ENCODE data around the gene ARMH2. TPM values are rescaled to one million over a fixed set of nuclear protein-coding genes. Genes with fewer than 3 reads are reported as not detected.

ARMH2 gene
- polyA plus RNA-seq (ENCODE audit: insufficient read length) = not detected

GRCh38 chr6:24798740-24799540, at the start of gene ARMH2:
Gene ARMH2, minus strand, starts transcription at chr6:24798917. Its CDS starts 60 bp downstream, at chr6:24798857.
- DNase-seq = no peak

GRCh38 chr6:24848461-24848860, 49.7 kb upstream of the ARMH2 start:
- DNase-seq = no peak

DNA sequence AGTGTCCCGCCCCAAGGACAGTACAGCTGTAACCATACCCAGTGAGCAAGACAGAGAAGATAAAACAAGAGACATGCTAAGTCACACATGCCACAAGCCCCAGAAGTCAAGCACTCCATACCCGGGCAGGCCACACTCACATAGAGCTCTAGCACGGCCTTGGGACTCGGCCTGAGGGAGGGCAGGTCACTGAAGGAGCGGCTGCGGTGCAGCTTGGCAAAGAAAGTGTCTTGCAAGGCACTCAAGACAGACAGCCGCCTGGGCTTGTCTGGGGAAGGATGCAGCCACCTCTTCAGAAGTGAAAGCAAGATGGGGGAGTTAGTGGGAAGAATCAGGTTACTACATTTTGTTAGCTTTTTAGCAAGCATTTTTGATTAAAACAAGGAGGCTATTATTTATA, 48.7 kb upstream of the ARMH2 start:
- no peak for DNase-seq

- no peak for DNase-seq
These were observed 46.9 kb upstream of the ARMH2 start for GRCh38 chr6:24845578-24845977.

DNA sequence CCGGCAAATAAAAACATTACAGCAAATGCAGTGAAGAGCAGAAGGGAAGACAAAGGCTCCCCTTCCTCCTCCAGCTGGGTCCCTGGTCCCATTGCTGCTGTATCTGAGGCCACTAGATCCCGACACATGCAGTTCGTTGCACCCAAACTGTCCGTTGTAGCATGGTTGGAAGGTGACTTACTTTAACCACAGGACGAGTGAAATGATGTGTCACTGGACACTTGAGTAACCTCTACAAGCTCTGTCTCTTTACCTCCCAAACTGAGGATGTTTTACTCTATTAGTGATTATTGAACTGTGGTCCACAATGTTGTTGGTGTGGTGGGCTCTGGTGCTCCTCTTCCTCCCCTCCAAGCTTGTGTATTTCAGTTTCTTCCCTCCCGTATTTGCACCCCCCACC, 46.2 kb upstream of the ARMH2 start:
- no peak for DNase-seq

- DNase-seq = no peak
These were observed 45.3 kb upstream of the ARMH2 start for GRCh38 chr6:24844061-24844460.

DNA sequence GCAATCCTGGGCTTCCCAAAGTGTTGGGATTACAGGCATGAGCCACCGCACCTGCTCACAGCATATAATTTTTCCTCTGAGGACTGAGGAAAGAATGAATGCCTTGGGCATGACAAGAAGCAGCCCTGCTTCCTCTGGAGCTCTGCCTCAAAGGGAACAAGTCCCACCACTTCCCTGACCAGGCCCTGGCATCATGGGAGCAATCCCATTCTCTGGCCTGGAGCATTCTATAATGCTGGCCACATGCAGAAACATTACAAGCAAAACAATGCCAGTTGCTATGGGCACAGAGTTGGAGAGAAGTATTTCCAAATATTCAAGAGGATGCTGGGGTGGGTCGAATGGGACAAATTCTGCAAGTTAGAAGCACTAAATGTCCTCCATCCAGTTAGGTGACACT, 41.5 kb upstream of the ARMH2 start:
- no peak for DNase-seq

DNA sequence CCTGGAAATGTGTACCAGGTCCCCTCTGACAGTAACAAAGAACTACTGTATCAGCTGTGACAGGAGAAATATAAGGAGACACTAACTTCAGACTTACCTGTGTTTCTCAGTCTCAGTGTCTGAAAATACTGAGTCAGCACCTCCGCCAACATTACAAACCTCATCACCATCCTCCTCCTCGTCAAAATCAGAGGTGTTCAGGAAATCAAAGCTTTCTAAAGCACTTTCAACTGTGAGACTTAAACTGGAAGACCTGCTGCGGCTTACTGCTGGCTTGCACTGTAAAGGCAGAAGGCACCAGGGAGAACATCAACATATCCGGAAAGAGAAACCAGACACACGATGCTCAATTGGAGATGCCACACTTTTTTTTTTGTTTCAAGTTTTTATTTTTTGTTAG, 40.3 kb upstream of the ARMH2 start:
- no peak for DNase-seq

GRCh38 chr6:24838081-24838480, 39.4 kb upstream of the ARMH2 start:
- DNase-seq = no peak

GRCh38 chr6:24836109-24836508, 37.4 kb upstream of the ARMH2 start:
- DNase-seq = peak; percentile 52

GRCh38 chr6:24833711-24834386, 35.1 kb upstream of the ARMH2 start:
- DNase-seq = no peak

GRCh38 chr6:24832794-24833193, 34.1 kb upstream of the ARMH2 start:
- DNase-seq = no peak

GRCh38 chr6:24831771-24832716, 33.3 kb upstream of the ARMH2 start:
- DNase-seq = no peak

DNA sequence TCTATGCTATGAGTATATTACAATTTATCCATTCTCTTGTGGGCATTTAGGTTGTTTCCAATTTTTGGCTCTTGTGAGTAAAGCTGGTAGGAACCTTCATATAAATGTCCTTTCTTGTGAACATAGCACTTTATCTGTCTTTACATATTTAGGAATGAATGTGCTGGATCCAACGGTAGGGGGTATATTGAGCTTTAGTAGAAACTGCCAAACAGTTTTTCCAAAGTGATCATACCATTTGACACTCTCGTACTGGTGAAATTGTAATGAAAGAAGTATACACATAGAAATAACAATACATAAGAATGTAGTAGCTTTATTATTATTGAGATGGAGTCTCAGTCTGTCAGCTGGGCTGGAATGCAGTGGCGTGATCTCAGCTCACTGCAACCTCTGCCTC, 30.9 kb upstream of the ARMH2 start:
- no peak for DNase-seq

- DNase-seq = no peak
These were observed 29.3 kb upstream of the ARMH2 start for GRCh38 chr6:24827970-24828369.

DNA sequence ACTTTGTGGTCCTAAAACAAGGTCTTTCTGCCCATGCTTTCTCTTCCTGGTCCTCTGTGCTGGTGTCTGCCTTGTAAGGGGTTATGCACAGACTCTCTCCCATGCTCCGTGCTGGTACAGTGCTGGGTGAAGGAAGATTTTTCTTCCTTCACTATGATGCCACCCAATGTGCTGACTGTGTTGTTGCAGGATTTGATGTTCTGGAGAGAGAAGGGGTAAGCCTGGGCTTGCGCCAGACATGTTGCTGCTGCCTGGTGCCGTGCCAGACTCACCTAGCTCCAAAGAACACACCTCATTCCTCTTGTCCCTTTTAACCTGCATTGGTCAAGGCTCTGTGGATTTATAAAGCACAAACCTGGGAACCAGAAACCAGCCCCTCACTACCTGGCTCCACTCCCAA, 28.4 kb upstream of the ARMH2 start:
- no peak for DNase-seq

DNA sequence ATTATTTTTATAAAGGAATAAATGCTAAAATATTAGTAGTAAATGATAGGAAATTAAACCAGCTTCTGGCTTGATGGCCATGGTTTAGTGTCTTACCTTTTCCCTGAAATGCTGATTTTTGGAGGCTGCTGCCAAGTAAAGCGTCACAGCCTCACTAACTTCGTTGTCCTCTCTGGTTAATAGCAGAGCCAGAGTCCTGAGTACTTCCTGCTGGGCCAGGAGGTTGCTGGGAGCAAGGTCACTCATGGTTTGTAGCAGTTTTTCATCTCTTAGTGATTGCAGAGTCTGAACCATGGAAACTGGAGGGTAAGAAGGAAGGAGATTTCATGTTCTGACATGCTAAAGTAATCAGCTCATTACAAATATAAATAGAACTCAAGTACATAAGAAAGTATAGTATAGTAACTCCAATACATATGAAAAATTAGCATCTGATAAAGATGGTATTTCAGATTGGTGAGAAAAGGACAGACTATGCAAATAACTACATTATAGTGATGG, 26.5 kb upstream of the ARMH2 start:
- no peak for DNase-seq

GRCh38 chr6:24824142-24824938, 25.6 kb upstream of the ARMH2 start:
- peak; percentile 14 for DNase-seq

DNA sequence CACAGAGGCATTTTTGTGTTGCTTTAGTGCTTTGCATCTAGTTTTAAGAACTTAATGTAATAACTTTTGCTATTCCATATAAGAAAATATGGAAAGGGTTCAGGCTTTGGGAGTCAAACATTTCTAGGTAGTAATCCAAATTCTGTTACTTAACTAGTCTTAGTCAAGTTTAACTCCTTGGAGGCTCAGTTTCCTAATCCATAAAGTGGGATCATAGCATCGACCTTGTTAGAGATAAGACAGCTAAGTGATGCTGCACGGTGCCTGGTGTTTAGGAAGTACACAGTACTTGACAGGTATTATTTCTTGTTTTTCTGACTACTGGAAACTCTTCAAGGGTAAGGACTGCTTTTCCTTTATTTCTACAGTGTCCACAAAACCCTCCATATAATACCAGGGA, 24.5 kb upstream of the ARMH2 start:
- no peak for DNase-seq

GRCh38 chr6:24822696-24823095, 24.0 kb upstream of the ARMH2 start:
- DNase-seq = no peak

DNA sequence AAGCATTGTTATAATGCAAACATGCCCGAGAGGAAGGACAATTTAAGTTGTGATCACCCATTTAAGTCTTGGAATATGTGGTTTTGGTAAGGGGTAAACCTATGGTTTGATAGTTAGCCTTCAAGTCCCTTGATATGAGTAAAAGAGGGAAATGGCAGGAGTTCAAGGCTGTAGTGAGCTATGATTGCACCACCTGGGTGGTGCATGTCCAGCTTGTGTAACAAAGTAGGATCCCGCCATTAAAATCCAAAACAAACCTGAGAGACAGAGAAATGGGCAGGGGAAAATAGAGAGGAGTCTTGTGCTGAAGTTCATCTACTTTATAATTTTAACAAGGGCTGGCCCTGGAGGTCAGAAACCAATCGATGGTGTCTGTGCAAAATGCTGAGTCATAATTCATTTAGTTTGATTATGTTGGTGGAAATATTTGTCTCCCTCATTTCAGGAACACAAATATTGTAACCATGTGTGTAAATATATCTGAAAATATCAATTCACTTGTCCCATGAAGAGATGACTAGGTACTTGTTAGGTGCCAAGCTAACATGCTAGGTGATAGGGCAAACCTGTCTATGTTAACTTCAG, 23.2 kb upstream of the ARMH2 start:
- DNase-seq = no peak

DNA sequence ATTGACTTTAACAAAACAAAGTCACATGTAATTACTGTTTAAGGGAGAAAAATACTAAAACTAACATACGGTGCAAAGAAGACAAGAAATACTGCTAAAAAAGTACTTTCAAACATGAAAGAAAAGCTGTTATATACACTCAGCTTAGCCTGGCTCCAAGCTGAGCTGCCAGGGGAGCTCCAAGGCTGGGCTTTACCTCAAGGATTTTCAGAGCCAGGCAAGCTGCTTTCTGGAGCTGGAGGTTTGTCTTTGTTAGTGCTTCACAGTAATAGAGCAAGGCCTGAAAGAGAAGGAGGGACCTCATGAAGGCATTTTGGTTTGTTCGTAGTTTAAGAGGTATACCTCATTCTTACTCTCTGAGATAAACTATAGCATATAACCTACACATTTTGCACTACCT, 19.6 kb upstream of the ARMH2 start:
- DNase-seq = no peak
